GM18505 (cell line): ENCODE results near the gene GIMD1.

ENCODE experiments used
- ATAC-seq: cut with Tn5 transposase; IDR thresholded peaks from one replicate; pipeline ENCODE4 v1.9.1; 2021; ENCODE audit not compliant: unreplicated experiment
- POLR2A ChIP-seq: IDR thresholded peaks from 4 replicates; pipeline ENCODE4 v1.6.1; 2011; ENCODE audit warnings: borderline replicate concordance; ENCODE audit not compliant: insufficient read depth, insufficient read length; ENCODE audit errors: extremely low read depth

Gene GIMD1

DNA sequence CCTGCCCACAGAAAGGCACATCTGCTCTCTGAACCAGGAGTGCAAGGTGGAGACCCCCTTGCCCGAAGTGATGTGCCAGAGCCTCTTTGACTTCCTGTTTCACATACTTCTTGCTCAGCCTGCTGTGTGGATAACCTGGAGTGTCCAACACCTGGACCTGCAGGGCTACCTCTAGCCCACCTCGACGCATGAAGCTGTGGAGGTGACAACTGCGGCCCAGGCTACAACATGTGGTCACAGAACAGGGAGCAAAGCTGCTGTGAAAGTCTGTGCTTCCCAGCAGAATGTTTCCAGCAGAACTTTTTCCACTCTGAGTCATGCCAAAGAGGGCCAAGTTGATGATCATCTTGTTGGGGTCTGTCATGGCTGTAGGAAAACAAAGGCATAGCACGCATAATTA lies 1.5 kb downstream of the GIMD1 start:
- ATAC-seq: no peak
- no peak for TF ChIP-seq POLR2A

DNA sequence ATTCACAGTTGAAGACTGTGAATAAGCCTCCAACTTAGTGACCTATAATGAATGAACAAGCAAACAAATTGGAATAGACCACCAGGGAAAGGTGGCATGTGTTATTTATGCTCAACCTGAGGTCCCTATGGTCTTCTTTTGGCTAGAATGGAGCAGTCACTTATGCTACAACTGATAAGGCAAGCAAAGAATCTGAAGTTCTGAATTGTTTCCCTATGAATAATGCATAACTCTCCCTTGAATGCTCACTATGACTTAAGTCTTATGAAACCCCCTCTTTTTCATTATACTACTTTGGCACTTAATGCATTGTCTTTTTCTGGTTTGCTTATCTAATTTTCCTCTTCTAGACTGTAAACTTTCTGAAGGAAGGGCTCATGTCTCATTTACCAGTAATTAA lies 2.6 kb downstream of the GIMD1 start:
- no peak for ATAC-seq
- TF ChIP-seq POLR2A: no peak

DNA sequence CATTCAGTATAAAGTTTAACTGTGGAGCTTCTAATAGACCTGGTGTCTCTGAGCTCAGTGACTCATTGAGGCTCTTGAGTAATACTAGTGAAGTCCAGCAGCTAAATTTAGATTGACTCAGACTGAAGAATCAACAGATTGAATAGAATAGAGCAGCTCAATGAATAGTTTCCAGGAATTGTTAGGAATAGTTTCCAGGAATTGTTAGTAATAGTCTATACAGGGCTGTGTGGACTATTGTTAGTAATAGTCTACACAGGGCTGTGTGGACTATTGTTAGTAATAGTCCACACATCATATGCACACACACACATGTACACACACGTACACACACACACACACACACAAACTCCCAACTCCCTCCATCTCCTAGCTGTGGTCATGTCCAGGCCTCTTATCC lies 3.0 kb downstream of the GIMD1 start:
- no peak for ATAC-seq
- no peak for TF ChIP-seq POLR2A

DNA sequence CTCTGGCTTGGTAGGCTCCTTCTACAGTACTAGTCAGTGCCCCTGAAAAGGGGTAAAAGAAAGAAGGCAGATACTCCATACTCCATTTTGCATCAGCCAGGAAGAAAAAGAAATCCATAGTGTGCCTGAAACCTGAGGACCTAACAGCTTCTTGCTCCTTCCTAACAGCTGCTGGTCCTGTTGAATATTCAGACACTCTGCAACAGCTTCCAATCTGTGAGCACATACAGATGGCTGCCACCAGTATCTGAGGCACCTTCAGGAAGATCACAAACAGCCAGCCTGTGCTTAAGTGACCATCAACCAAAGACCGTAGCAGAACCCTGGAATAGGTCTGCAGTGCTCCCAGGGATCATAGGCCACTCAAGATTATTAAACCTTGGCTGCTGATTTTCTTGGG lies 4.3 kb downstream of the GIMD1 start:
- TF ChIP-seq POLR2A: no peak
- ATAC-seq: no peak

DNA sequence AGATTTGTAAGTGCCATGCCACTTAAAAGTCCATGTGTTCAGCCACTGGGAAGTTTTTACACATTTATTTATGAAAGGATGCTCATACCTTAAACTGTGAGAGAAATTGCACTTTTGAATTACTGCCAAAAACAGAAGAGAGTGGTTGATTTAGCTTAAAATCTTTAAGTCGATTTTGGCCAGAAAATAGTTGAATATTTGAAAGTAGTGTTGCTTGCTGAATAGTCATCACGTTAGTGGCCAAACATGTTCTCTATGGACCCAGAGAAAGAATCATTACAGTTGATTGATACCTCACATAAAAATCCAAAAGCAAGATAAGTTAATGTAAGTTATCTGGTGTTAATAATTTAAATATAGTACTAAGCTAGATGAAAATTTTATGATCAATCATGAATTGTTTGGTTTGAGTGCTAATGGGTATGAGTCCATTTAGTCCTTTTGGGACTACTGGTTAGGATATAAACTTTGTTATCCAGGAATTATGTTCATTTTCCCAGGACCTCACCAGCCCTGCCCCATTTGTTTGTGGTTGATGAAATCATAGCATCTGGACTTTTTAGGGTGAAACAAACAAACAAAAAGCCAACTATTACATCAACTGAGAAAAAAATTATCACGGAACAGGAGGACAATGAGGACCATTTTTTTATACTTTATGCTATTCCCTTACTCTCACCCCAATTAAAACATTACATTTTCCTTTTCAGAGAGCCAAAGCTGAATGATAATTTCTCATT lies 6.3 kb downstream of the GIMD1 start:
- TF ChIP-seq POLR2A: no peak
- ATAC-seq: no peak

DNA sequence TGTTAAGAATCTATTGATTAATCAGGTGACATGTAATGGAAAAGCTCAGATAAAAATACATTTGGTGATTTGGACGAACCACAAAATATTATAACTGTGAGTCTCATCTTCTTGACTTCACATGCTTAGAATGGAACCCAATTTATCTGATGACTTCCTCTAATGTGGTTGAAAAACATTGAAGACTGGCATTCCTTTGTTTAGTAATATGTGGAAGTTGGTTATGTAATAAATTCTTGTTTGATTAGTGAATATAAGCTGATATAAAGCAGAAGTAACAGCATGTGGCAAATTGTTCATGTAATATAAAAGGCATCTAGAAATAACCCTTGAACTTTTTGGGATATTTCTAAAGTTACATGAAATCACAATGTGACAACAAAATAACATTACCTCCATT lies 9.7 kb downstream of the GIMD1 start:
- TF ChIP-seq POLR2A: no peak
- ATAC-seq: no peak

DNA sequence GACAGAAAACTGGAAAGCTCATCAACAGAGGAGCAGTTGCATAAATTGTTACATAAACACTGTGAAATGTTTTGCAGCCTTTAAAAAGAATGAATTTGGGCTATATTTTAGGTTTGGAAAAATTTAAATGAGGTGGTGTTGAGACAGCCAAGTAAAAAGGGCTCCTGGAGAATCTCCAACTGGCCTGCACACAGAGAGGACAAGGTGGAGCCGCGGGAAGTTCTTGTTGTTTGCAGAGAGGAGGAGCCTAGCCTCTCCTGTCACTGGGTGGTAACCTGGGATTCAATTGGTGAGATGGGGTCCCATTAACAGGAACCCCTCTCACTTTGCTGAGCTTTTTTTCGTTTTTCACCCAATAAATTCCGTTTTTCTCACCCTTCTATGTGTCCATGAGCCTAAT lies 13.4 kb downstream of the GIMD1 start:
- no peak for ATAC-seq

DNA sequence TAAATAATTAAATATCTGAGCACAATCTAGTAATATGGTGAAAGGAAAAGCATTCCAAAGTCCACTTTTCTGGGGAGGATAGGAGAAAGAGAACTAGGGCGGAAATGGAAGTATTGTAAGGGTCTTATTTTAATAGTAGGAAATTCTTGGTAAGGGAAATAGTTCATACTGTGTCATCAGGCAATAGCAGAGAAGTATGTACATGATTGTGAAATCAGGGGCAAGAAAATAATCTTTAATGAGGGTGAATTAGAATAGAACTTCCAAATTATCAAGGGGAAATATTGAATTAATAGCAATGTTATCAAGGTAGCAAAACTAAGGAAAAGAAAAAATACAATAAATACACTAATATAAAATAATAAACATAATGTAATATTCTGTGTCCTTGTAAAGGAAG lies 14.8 kb downstream of the GIMD1 start:
- TF ChIP-seq POLR2A: no peak
- ATAC-seq: no peak

More for the DNA sequence above, 13.4 kb downstream of the GIMD1 start:
- TF ChIP-seq POLR2A: no peak

DNA sequence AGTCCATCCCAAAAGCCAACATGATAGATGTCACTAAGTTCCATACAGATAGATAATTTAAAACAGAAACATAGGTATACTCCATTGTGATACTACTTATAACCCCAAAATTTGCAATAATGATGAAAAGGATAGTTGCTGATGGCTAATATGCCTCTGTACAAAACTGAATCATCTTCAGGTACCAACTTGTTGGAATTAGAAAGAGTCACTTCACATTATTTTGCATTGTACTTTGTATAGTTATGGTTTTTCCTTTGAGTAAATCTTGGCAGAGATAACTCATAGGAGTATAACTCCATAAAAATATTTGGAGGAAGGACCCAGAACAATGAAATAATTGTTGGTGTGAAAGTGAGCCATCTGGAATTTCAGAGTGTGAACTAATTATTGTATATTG lies 17.6 kb downstream of the GIMD1 start:
- no peak for ATAC-seq
- TF ChIP-seq POLR2A: no peak

DNA sequence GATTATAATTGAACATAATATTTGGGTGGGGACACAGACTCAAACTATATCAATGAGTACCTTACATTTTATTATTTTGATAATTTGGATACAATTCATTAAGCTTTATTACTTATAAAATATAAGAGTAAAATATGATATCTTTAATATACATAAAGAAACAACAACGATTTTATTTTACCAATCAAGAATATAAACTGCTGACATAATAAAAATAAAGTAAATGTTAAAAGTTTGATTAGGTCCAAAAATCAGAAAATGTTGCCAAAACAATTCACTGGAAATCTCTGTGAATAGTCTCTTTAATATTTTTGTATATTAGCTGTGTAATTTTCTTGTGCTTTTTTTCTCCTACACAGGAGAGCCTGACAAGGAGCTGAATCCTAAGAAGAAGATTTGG lies 21.4 kb downstream of the GIMD1 start:
- no peak for TF ChIP-seq POLR2A
- no peak for ATAC-seq

DNA sequence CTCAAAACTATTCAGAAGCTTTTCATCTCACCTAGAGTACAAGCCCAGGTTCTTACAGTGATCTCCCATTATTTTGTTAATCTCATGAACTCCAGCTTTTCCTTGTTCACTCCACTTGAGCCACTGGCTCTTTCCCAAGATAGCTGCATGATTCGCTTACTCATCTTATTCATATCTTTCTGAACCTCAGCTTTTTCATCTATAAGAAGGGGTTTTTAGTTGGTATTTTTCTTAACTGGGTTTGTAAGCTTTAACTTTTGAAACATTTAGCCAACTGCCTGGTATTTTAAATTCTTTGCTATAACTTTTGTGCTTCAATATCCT lies 24.0 kb downstream of the GIMD1 start:
- ATAC-seq: no peak
- TF ChIP-seq POLR2A: no peak

DNA sequence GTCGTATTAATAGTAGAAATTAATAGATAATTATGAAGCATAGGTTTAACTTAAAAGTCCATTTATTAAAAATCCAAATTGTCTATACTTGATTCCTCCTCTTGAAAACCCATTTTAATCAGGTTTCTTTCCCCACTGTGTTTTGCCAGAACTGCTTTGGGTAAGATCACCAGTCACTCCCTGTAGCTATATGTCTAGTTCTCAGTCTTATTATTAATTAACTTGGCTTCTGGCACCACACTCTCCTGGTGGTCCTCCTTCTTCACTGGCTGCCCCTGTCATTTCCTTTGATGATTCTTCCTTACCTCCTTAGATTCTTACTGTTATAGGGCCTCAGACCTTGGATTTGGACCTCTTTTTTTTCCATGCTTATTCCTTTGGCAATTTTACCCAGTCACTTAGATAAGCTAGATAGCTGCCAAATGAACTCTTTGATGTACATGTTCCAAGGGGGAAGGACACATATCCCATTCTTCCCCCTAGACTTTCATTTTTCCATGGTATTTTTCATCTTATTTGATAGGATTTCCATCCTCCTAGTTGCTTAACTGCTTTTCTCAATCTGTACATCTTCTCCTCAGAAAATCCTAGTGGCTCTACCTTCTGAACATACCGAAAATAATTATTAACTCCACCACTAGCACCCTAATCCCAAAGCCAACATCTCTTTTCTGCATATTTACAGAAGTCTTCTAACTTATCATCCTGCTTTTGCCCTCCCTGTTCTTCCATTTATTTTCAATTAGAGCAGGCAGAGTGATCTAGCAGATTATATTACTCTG lies 24.5 kb downstream of the GIMD1 start:
- TF ChIP-seq POLR2A: no peak
- no peak for ATAC-seq

DNA sequence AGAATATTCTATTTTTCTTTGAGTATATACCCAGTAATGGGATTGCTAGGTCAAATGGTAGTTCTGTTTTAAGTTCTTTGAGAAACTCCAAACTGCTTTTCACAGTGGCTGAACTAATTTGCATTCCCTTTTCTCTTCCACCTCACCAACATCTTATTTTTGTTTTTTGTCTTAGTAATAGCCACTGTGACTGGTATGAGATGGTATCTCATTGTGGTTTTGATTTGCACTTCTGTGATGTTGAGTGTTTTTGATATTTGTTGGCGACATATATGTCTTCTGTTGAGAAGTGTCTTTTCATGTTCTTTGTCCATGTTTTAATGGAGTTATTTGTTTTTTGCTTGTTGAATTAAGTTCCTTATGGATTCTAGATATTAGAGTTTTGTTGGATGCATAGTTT lies 27.8 kb downstream of the GIMD1 start:
- no peak for ATAC-seq
- no peak for TF ChIP-seq POLR2A

DNA sequence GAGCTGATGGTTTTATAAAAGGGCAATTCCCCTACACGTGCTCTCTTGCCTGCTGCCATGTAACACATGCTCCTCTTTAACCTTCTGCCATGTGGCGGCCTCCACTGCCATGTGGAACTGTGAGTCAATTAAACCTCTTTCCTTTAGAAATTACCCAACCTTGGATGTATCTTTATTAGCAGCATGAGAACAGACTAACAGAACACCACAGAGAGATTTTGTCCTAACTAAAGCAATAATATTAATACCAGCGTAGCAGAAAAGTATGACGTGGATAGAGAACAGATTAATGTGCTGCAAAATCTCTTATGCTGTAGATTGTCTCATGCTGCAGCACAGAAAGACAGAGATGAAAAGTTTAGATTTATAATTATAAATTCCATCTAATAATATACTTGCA lies 29.1 kb downstream of the GIMD1 start:
- no peak for TF ChIP-seq POLR2A

DNA sequence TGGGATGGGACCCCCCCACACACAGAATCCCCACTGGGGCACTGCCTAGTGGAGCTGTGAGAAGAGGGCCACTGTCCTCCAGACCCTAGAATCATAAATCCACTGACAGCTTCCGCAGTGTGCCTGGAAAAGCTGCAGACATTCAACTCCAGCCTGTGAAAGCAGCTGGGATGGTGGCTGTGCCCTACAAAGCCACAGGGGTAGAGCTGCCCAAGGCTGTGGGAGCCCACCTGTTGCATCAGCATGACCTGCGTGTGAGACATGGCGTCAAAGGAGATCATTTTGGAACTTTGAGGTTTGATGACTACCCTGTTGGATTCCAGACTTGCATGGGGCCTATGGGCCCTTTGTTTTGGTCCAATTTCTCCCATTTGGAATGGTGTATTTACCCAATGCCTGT lies 29.9 kb downstream of the GIMD1 start:
- no peak for ATAC-seq
- TF ChIP-seq POLR2A: no peak

More for the DNA sequence above, 29.1 kb downstream of the GIMD1 start:
- no peak for ATAC-seq

DNA sequence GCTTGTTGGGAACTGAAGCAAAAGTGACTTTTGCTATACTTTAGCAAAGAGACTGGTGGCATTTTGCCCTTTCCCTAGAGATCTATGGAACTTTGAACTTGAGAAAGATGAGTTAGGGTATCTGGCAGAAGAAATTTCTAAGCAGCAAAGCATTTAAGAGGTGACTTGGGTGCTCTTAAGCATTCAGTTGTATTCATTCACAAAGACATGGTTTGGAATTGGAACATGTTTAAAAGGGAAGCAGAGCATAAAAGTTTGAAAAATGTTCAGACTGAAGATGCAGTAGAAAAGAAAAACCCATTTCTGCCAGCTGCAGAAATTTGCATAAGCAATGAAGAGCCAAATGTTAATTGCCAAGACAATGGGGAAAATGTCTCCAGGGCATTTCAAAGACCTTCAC lies 30.7 kb downstream of the GIMD1 start:
- no peak for ATAC-seq
- TF ChIP-seq POLR2A: no peak
